Bone marrow (tissue), 2 donors: Measurements from ENCODE around the gene PCDHGA10.
"Not testable (repeated sequence)": the region's sequence is repeated elsewhere in the genome, so short reads cannot be mapped to it uniquely, and the experiment has no call there.

Source experiments
- DNase-seq, 2 donors: peaks; one replicate each; lab custom pipeline; 2025; lab: John Stamatoyannopoulos, UW

Gene PCDHGA10

DNA sequence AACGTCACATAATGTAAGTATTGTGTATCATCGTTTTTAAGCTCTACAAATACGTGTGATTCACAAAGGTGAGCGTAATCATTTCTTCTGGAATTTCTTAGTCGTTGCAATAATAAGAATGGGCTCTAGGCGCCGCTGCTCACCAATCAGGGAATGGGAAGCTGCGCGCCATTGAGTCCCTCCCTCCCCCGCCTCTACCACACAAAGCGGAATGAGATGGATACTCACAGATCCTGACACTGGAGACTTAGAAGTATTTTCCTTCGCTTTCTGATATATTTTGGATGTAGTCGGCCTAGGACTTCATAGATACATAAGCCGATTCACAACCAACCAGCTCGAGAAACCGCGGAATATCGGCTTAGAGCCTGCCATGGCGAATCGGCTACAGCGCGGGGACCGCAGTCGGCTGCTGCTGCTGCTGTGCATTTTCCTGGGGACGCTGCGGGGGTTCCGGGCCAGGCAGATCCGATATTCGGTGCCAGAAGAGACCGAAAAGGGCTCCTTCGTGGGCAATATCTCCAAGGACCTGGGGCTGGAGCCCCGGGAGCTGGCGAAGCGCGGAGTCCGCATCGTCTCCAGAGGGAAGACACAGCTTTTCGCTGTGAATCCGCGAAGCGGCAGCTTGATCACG lies 8.2 kb downstream of the PCDHGA10 start, which contains the start of gene PCDHGA11:
Gene PCDHGA11 (plus strand): TSS at position 197 of the 634 bp plus-strand sequence. CDS start 177 bp downstream, at position 374.
- DNase-seq: peak in 1 of 2 donors; percentile 25

- no peak for DNase-seq
Observed at GRCh38 chr5:141421489-141421855, 8.7 kb downstream of the PCDHGA10 start.

- no peak for DNase-seq
Observed at GRCh38 chr5:141422742-141423291, 10.0 kb downstream of the PCDHGA10 start.

- no peak for DNase-seq
Observed at GRCh38 chr5:141427783-141428426, 15.1 kb downstream of the PCDHGA10 start.

DNA sequence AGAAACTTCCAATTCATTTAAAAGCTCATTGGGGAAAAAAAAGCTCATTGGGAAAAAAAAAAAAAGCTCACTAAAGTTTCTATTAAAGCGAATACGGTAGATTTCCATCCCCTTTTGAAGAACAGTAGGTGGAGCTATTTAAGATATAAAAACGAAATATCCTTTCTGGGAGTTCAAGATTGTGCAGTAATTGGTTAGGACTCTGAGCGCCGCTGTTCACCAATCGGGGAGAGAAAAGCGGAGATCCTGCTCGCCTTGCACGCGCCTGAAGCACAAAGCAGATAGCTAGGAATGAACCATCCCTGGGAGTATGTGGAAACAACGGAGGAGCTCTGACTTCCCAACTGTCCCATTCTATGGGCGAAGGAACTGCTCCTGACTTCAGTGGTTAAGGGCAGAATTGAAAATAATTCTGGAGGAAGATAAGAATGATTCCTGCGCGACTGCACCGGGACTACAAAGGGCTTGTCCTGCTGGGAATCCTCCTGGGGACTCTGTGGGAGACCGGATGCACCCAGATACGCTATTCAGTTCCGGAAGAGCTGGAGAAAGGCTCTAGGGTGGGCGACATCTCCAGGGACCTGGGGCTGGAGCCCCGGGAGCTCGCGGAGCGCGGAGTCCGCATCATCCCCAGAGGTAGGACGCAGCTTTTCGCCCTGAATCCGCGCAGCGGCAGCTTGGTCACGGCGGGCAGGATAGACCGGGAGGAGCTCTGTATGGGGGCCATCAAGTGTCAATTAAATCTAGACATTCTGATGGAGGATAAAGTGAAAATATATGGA lies 17.7 kb downstream of the PCDHGA10 start, which contains the start of gene PCDHGA12:
Gene PCDHGA12 (plus strand): TSS at position 176 of the 782 bp plus-strand sequence. CDS start 253 bp downstream, at position 429.
- no peak for DNase-seq

DNA sequence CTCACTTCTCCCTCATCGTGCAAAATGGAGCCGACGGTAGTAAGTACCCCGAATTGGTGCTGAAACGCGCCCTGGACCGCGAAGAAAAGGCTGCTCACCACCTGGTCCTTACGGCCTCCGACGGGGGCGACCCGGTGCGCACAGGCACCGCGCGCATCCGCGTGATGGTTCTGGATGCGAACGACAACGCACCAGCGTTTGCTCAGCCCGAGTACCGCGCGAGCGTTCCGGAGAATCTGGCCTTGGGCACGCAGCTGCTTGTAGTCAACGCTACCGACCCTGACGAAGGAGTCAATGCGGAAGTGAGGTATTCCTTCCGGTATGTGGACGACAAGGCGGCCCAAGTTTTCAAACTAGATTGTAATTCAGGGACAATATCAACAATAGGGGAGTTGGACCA lies 18.5 kb downstream of the PCDHGA10 start:
- DNase-seq: no peak

DNA sequence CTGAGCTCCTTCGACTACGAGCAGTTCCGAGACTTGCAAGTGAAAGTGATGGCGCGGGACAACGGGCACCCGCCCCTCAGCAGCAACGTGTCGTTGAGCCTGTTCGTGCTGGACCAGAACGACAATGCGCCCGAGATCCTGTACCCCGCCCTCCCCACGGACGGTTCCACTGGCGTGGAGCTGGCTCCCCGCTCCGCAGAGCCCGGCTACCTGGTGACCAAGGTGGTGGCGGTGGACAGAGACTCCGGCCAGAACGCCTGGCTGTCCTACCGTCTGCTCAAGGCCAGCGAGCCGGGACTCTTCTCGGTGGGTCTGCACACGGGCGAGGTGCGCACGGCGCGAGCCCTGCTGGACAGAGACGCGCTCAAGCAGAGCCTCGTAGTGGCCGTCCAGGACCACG lies 19.5 kb downstream of the PCDHGA10 start:
- DNase-seq: not testable (repeated sequence)

DNA sequence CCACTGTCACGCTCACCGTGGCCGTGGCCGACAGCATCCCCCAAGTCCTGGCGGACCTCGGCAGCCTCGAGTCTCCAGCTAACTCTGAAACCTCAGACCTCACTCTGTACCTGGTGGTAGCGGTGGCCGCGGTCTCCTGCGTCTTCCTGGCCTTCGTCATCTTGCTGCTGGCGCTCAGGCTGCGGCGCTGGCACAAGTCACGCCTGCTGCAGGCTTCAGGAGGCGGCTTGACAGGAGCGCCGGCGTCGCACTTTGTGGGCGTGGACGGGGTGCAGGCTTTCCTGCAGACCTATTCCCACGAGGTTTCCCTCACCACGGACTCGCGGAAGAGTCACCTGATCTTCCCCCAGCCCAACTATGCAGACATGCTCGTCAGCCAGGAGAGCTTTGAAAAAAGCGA lies 19.9 kb downstream of the PCDHGA10 start:
- not testable (repeated sequence) for DNase-seq

DNA sequence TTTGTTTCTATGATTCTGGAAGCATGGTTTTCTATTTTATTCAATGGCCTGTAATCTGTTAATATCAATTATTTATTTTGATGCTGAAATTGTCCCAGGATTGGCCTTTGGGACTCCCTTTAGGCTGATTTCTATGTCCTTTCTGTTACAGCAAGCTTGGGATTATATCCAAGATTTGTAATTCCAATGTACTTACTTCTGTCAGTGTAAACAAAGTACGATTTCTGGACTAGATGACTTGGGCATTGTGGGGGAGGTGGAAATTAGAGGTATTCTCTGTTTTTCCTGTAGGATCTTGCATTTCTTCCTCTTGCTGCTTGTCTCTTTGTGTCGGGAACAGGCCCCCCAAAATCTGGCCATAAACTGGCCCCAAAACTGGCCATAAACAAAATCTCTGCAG lies 21.2 kb downstream of the PCDHGA10 start:
- DNase-seq: no peak

GRCh38 chr5:141437221-141437620 lies 24.4 kb downstream of the PCDHGA10 start:
- DNase-seq: no peak

DNA sequence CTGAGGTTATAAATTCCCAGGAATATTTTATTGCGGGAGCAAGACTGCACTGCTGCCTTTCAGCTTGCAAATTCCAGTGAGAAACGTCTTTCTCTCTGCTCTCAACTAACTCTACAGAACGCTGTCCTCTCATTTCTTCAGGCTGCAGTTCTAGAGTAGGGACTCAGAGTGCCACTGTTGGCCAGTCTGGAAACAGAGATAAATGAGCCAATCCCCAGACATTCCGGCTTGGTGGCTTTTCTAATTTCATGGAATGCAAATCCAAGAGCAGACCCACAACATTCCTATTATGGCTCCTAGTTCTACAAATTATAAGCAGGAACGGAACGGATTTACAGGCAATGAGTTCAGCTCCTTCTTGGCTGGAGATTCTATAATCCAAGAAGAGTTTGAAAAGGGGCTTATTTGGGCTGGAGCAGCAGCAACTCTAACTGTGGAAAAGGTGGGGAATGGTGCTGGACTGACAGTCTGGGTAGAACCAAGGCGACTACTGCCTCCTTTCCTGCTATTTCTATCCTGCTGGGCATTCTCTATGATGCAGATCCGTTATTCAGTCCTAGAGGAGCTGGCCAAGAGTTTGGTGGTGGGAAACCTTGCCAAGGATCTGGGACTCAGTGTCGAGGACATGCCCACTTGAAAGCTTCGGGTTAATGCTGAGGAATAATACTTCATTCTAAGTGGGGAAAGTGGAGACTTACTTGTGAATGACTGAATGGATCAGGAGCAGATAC lies 26.8 kb downstream of the PCDHGA10 start:
- no peak for DNase-seq

GRCh38 chr5:141440341-141440740 lies 27.6 kb downstream of the PCDHGA10 start:
- no peak for DNase-seq

DNA sequence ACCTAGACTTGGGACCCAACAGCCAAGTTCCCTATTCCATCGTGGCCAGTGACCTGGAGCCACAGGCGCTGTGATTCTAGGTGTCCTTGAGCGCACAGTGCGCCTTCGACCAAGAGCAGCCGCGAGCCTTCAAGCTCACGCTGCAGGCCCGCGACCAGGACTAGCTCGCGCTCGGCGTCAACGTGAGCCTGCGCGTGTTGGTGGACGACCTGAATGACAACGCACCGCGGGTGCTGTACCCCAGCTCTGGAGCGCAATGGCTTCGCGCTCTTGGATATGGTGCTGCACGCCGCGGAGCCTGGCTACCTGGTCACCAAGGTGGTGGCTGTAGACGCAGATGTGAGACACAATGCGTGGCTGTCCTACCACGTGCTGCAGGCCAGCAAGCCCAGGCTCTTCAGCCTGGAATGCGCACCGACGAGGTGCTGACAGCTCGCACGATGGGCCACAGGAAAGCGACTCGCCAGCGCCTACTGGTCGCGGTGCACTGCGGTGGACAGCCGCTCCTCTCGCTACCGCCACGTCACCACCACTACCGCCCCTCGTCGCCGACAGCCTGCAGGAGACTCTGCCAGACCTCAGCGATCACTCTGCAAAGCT lies 28.9 kb downstream of the PCDHGA10 start:
- DNase-seq: no peak

DNA sequence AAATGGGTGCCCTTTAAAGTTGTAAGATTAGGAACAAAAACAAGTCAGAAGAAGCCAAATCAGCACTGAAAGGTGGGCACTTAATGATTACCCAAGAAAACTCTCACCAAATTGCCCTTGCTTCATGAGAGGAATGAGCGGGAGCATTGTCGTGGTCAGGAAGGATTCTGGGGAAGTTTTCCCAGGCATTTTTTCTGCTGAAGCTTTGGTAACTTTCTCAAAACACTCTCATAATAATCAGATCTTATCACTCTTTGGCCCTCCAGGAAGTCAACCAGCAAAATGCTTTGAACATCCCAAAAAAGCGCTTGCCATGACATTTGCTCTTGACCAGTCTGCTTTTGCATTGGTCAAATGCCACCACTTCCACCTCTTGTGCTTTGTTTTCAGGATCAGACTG lies 52.6 kb downstream of the PCDHGA10 start:
- DNase-seq: no peak
